IMR-90 (cell line): ENCODE measurements around the gene INHBE.

Experiments
- BHLHE40 ChIP-seq: fragments of 150-350 bp; IDR thresholded peaks from 2 replicates; pipeline ENCODE4 v1.6.1; 2016; ENCODE audit warnings: mild to moderate bottlenecking, low read depth, low read length
- CEBPB ChIP-seq: IDR thresholded peaks from 2 replicates; pipeline ENCODE4 v1.6.1; 2012; ENCODE audit warnings: low read depth, low read length, improper control_type of control experiment
- CTCF ChIP-seq: conservative IDR thresholded peaks from 2 replicates; pipeline ENCODE4 v1.5.1; 2012; ENCODE audit warnings: mild to moderate bottlenecking, low read depth, low read length, improper control_type of control experiment
- MAFK ChIP-seq: IDR thresholded peaks from 2 replicates; pipeline ENCODE4 v1.6.1; 2012; ENCODE audit warnings: low read depth, low read length, improper control_type of control experiment
- POLR2A ChIP-seq: IDR thresholded peaks from 2 replicates; pipeline ENCODE4 v1.6.1; 2012; ENCODE audit warnings: mild to moderate bottlenecking, low read depth, low read length
- RAD21 ChIP-seq: IDR thresholded peaks from 2 replicates; pipeline ENCODE4 v1.6.1; 2012; ENCODE audit warnings: low read length, improper control_type of control experiment
- RFX5 ChIP-seq: IDR thresholded peaks from 2 replicates; pipeline ENCODE4 v1.8.0; 2012; ENCODE audit warnings: low read depth, mild to moderate bottlenecking, low read length, moderate library complexity
- USF2 ChIP-seq: fragments of 150-350 bp; IDR thresholded peaks from 2 replicates; pipeline ENCODE4 v1.6.1; 2017; ENCODE audit warnings: mild to moderate bottlenecking, antibody characterized with exemption, low read length, low read depth

GRCh38 chr12:57430112-57430930 is 24.8 kb upstream of the INHBE start:
- TF ChIP-seq CTCF, result no peak
- peak; percentile 13; the same call in 1 of the 2 replicates for TF ChIP-seq POLR2A
- TF ChIP-seq RAD21, result no peak
- TF ChIP-seq USF2, result no peak
- TF ChIP-seq RFX5, result no peak
- no peak for TF ChIP-seq CEBPB
- TF ChIP-seq BHLHE40, result peak; percentile 72
- TF ChIP-seq MAFK, result no peak
